MM.1S (cell line): ENCODE measurements around the gene GRB10.

Experiments
- DNase-seq: peaks from one replicate; pipeline ENCODE4 v3.0.0-alpha.2; 2015
- H2AFZ ChIP-seq: fragments of 300-600 bp; sonication (generic); 2 replicates; pipeline ENCODE4 v1.6.0; 2016; ENCODE audit warnings: antibody characterized with exemption, low read length
- H3F3A ChIP-seq: fragments of 300-600 bp; sonication (generic); 2 replicates; pipeline ENCODE4 v1.6.1; 2016; ENCODE audit warnings: mild to moderate bottlenecking, antibody characterized with exemption, low read length, moderate library complexity, mixed read lengths; ENCODE audit not compliant: insufficient read depth
- H3K27ac ChIP-seq: fragments of 300-600 bp; sonication (generic); 2 replicates; pipeline ENCODE4 v1.5.1; 2016; ENCODE audit warnings: mild to moderate bottlenecking, low read length
- H3K27me3 ChIP-seq: fragments of 300-600 bp; sonication (generic); replicated peaks from 2 replicates; pipeline ENCODE4 v1.6.0; 2016; ENCODE audit warnings: low read length; ENCODE audit not compliant: insufficient read depth
- H3K36me3 ChIP-seq: fragments of 300-600 bp; sonication (generic); replicated peaks from 2 replicates; pipeline ENCODE4 v1.6.1; 2016; ENCODE audit warnings: mild to moderate bottlenecking, low read length, mixed read lengths; ENCODE audit not compliant: insufficient read depth
- H3K4me1 ChIP-seq: fragments of 300-600 bp; sonication (generic); 2 replicates; pipeline ENCODE4 v1.6.1; 2016; ENCODE audit warnings: low read length, mixed read lengths
- H3K4me2 ChIP-seq: fragments of 300-600 bp; sonication (generic); 2 replicates; pipeline ENCODE4 v1.6.0; 2016; ENCODE audit warnings: low read depth, low read length
- H3K4me3 ChIP-seq: fragments of 300-600 bp; sonication (generic); 2 replicates; pipeline ENCODE4 v1.5.1; 2016; ENCODE audit warnings: low read length, mixed read lengths
- H3K79me2 ChIP-seq: fragments of 300-600 bp; sonication (generic); 2 replicates; pipeline ENCODE4 v1.6.1; 2016; ENCODE audit warnings: mixed run types, low read length, mixed read lengths
- H3K9ac ChIP-seq: fragments of 300-600 bp; sonication (generic); 2 replicates; pipeline ENCODE4 v1.6.1; 2016; ENCODE audit warnings: low read length, mixed read lengths
- H3K9me2 ChIP-seq: fragments of 300-600 bp; sonication (generic); replicated peaks from 2 replicates; pipeline ENCODE4 v1.6.1; 2016; ENCODE audit warnings: mild to moderate bottlenecking, low read length, mixed read lengths; ENCODE audit not compliant: insufficient read depth
- H3K9me3 ChIP-seq: fragments of 300-600 bp; sonication (generic); replicated peaks from 2 replicates; pipeline ENCODE4 v1.6.1; 2016; ENCODE audit warnings: mild to moderate bottlenecking, low read length, mixed read lengths; ENCODE audit not compliant: insufficient read depth
- H4K20me1 ChIP-seq: fragments of 300-600 bp; sonication (generic); 2 replicates; pipeline ENCODE4 v1.6.1; 2016; ENCODE audit warnings: mild to moderate bottlenecking, low read length, moderate library complexity, mixed read lengths; ENCODE audit not compliant: insufficient read depth
- EZH2 ChIP-seq: fragments of 300-600 bp; sonication (generic); optimal IDR thresholded peaks from 2 replicates; pipeline ENCODE3; 2017; ENCODE audit warnings: low read depth, mild to moderate bottlenecking, antibody characterized with exemption, low read length, mixed read lengths
- EZH2phosphoT487 ChIP-seq: fragments of 300-600 bp; sonication (generic); IDR thresholded peaks from 2 replicates; pipeline ENCODE4 v1.6.1; 2018; ENCODE audit warnings: antibody characterized with exemption, low read length
- TF ChIP-seq, protein P1 (sequence below): fragments of 300-600 bp; sonication (generic); IDR thresholded peaks from 2 replicates; pipeline ENCODE4 v1.5.1; 2016; ENCODE audit warnings: antibody characterized with exemption, low read length, mixed read lengths

GRB10 gene

DNA sequence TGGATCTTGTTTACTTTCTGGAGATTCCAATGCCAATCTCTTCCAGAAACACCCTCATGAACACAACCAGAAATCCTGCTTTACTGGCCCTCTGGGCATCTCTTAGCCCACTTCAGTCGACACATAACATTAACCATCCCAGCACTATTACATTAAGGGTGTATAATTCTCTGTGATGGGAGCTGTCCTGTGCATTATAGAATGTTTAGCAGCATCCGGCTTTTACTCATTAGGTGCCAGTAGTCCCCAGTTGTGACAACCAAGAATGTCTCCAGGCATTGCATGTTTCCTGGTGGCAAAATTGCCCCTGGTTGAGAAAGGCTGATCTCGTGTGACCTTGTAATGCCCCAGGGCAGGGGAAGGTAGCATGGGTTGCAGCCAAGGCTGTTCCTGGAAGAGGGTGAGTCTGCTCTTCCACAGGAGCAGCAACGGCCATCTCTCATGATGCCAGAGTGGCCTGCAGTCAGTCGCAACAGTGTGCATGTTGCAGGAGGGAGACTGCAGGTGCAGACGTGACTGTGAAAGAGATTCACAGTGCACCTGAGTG is 214.9 kb downstream of the GRB10 start:
- Histone ChIP-seq H3K36me3 (no peaks in the 10 kb centered on the region), H3K27ac (no peak overlapping the region), H3K9me3 (no peaks in the 10 kb centered on the region), H3K4me3 (no peak overlapping the region), H2AFZ (no peak overlapping the region), H3K79me2 (no peaks in the 10 kb centered on the region), H3K9me2 (no peaks in the 10 kb centered on the region), H3K4me1 (no peaks in the 10 kb centered on the region), H3F3A (no peaks in the 10 kb centered on the region), H3K27me3 (no peaks in the 10 kb centered on the region), H4K20me1 (no peaks in the 10 kb centered on the region), H3K9ac (no peak overlapping the region), H3K4me2 (no peak overlapping the region)
- DNase-seq = no peak
- TF ChIP-seq, protein P1, sequence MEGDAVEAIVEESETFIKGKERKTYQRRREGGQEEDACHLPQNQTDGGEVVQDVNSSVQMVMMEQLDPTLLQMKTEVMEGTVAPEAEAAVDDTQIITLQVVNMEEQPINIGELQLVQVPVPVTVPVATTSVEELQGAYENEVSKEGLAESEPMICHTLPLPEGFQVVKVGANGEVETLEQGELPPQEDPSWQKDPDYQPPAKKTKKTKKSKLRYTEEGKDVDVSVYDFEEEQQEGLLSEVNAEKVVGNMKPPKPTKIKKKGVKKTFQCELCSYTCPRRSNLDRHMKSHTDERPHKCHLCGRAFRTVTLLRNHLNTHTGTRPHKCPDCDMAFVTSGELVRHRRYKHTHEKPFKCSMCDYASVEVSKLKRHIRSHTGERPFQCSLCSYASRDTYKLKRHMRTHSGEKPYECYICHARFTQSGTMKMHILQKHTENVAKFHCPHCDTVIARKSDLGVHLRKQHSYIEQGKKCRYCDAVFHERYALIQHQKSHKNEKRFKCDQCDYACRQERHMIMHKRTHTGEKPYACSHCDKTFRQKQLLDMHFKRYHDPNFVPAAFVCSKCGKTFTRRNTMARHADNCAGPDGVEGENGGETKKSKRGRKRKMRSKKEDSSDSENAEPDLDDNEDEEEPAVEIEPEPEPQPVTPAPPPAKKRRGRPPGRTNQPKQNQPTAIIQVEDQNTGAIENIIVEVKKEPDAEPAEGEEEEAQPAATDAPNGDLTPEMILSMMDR = no peak
- TF ChIP-seq EZH2phosphoT487 = no peak
- TF ChIP-seq EZH2 = no peak

DNA sequence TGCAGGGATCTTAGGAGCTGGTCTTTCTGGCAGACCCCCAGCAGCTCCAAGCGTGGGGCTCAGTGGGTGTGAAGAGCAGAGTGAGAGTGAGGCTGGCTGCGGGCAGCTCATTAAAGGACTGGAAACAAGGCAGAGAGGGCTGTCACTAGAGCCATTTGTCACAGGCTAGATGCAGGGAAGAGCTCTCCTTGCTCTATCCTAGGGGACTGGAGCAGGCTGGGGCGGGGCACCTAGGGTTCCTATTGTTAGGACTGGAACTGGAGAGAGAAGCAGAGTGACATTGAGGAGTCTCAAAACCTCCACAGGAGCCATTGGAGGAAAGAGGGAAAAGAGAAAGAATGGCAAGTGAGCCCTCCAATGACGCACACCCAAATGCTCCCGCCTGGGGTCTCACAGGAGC is 216.7 kb downstream of the GRB10 start:
- H3K4me3 ChIP-seq = no peak overlapping the region
- H3K4me2 ChIP-seq = no peak overlapping the region
- no peak overlapping the region for H3K27ac ChIP-seq
- no peaks in the 10 kb centered on the region for H3F3A ChIP-seq
- H3K4me1 ChIP-seq = no peaks in the 10 kb centered on the region
- no peak for DNase-seq
- no peaks in the 10 kb centered on the region for H3K9me2 ChIP-seq
- H3K36me3 ChIP-seq = no peaks in the 10 kb centered on the region
- no peaks in the 10 kb centered on the region for H3K79me2 ChIP-seq
- no peaks in the 10 kb centered on the region for H3K9me3 ChIP-seq
- no peak overlapping the region for H3K9ac ChIP-seq
- TF ChIP-seq EZH2phosphoT487 = no peak
- TF ChIP-seq, protein P1 = no peak
- TF ChIP-seq EZH2 = no peak
- no peak overlapping the region for H2AFZ ChIP-seq
- H4K20me1 ChIP-seq = no peaks in the 10 kb centered on the region
- no peaks in the 10 kb centered on the region for H3K27me3 ChIP-seq

DNA sequence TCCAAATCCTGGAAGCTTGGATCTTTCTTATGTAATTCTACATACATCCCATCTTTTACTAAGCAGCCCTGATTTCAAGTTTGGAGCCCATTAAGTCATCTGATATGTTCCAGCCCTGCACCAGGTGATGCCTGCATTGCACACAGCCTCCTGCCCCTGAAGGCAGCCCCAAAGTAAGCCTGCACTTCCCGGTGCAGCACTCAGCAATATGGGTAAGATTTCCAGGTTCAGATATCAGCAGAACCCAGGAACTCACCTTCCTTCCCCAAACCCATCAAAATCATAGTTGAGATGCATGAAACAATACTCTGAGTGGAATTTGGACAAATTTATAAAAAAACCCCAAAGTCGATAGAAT is 217.2 kb downstream of the GRB10 start:
- no peak overlapping the region for H3K9ac ChIP-seq
- no peaks in the 10 kb centered on the region for H3K36me3 ChIP-seq
- no peak overlapping the region for H3K4me2 ChIP-seq
- H3K27me3 ChIP-seq = no peaks in the 10 kb centered on the region
- no peaks in the 10 kb centered on the region for H4K20me1 ChIP-seq
- H3K27ac ChIP-seq = no peak overlapping the region
- H3K9me3 ChIP-seq = no peaks in the 10 kb centered on the region
- TF ChIP-seq EZH2phosphoT487 = no peak
- TF ChIP-seq, protein P1 = no peak
- TF ChIP-seq EZH2 = no peak
- no peak overlapping the region for H3K4me3 ChIP-seq
- no peak for DNase-seq
- no peaks in the 10 kb centered on the region for H3K79me2 ChIP-seq
- no peaks in the 10 kb centered on the region for H3F3A ChIP-seq
- H3K9me2 ChIP-seq = no peaks in the 10 kb centered on the region
- H2AFZ ChIP-seq = no peak overlapping the region
- no peaks in the 10 kb centered on the region for H3K4me1 ChIP-seq
